ENCODE results near the gene JAG2.

The JAG2 gene

GRCh38 chr14:105203057-105203531 is 34.5 kb upstream of the JAG2 start:
- FAIRE-seq, result no peak

GRCh38 chr14:105201925-105202513 is 33.4 kb upstream of the JAG2 start:
- FAIRE-seq, result no peak

GRCh38 chr14:105201156-105201924 is 32.8 kb upstream of the JAG2 start:
- no peak for FAIRE-seq

GRCh38 chr14:105200641-105201040 is 32.1 kb upstream of the JAG2 start:
- no peak for FAIRE-seq

- no peak for FAIRE-seq
These were observed 31.5 kb upstream of the JAG2 start for GRCh38 chr14:105200074-105200473.

GRCh38 chr14:105199093-105199492 is 30.5 kb upstream of the JAG2 start:
- no peak for FAIRE-seq

GRCh38 chr14:105198588-105198987 is 30.0 kb upstream of the JAG2 start:
- FAIRE-seq, result no peak

GRCh38 chr14:105197211-105197641 is 28.6 kb upstream of the JAG2 start:
- no peak for FAIRE-seq

GRCh38 chr14:105196265-105196960 is 27.8 kb upstream of the JAG2 start:
- no peak for FAIRE-seq

GRCh38 chr14:105195522-105196264 is 27.1 kb upstream of the JAG2 start:
- no peak for FAIRE-seq

- no peak for FAIRE-seq
These were observed 26.5 kb upstream of the JAG2 start for GRCh38 chr14:105195051-105195450.

GRCh38 chr14:105193916-105194782 is 25.6 kb upstream of the JAG2 start:
- no peak for FAIRE-seq

GRCh38 chr14:105192866-105193731 is 24.5 kb upstream of the JAG2 start:
- FAIRE-seq, result no peak

- FAIRE-seq, result no peak
These were observed 19.5 kb upstream of the JAG2 start for GRCh38 chr14:105187935-105188524.

- no peak for FAIRE-seq
These were observed 18.5 kb upstream of the JAG2 start for GRCh38 chr14:105187116-105187515.

GRCh38 chr14:105185973-105186372 is 17.4 kb upstream of the JAG2 start:
- no peak for FAIRE-seq

- FAIRE-seq, result no peak
These were observed 16.4 kb upstream of the JAG2 start for GRCh38 chr14:105185001-105185400.

- no peak for FAIRE-seq
These were observed 15.9 kb upstream of the JAG2 start for GRCh38 chr14:105184461-105184860.

- no peak for FAIRE-seq
These were observed 13.9 kb upstream of the JAG2 start for GRCh38 chr14:105182296-105183020.
